GM03348 (cell line): ENCODE measurements around the gene VSTM2B.

ENCODE experiments used
- DNase-seq: peaks from one replicate; pipeline ENCODE4 v3.0.0; 2012; ENCODE audit warnings: low spot score

Gene VSTM2B

DNA sequence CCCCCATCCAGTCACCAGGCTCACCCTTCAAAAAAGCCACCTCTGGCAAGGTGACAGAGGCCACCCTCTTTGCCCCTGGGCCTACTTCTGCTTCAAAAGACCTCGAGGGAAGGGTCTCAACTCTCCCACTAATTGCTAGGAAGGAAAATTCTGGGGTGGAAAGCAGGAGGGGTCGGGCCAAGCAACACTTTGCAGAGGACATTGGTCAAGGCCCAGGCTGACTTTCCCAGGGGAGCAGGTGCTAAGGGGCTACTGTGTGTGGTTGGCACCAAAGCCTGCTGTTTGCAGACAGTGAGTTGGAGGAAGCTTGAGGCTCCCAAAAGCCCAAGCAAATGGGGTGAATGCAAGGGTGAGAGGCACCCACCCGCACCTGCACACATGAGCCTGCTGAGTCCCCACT lies 28.6 kb upstream of the VSTM2B start:
- DNase-seq = no peak

DNA sequence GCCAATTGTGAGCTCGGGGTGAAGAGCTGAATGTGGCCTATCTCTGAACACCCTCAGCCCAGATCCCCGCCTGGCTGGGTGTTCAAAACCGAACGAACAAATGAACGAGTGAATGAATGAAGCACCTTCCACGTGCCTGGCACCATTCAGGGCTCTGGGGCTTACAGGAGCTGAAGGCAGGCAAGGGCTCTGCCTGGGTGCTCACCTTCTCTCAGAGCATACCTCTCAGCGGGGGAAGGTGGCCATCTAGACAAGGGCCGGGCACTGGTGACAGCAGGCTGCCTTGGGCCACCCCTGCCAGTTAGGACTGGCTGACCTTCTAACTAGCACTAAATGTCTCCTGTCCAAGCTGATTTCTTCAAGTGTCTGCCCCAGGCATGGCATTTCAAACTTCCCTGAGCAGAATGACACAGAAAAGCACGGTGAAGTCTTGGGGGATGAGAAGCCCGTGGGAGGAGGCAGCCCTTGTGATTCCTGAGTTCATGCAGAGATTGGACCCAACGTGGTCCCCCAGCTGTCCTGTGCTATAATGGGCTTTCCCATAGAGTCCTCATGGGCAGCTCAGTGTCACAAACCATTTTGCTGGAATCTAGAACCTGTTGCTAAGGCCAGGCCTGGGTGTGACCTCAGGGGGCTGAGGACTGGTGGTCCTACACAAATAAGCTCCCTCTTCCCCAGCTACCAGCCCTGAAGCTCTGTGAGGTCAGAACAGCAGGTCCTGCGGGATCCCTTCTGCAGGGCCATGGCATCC lies 27.9 kb upstream of the VSTM2B start:
- DNase-seq = no peak

DNA sequence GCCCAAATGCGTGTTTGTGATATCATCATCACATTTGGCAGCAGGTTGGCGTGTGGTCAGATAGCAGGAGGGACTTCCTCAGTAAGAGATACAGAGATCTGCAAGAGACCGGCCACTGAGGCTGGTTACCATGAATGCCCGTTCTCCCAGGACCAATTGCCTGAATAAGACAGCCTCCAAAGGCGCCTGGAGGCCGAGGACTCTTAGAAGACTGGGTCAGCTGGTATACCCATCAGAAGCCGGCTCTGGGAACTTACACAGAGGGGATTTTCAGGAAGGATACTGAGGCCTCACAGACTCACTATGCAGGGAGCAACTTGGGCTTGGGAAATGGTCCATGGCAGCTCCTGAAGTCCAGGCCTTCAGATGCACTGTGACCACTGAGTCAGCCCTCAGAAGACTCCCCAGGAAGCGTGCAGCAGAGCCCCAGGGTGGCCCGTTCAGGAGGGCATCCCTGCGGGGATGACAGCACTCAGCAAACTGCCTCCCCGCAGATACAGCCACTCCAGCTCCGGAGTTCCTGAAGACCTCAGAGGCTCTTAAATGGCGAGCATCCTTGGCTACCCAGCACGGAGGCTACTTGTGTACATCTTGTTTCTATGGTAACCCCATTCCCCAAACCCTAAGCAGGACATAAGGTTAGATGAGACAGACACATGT lies 26.4 kb upstream of the VSTM2B start:
- DNase-seq = no peak

DNA sequence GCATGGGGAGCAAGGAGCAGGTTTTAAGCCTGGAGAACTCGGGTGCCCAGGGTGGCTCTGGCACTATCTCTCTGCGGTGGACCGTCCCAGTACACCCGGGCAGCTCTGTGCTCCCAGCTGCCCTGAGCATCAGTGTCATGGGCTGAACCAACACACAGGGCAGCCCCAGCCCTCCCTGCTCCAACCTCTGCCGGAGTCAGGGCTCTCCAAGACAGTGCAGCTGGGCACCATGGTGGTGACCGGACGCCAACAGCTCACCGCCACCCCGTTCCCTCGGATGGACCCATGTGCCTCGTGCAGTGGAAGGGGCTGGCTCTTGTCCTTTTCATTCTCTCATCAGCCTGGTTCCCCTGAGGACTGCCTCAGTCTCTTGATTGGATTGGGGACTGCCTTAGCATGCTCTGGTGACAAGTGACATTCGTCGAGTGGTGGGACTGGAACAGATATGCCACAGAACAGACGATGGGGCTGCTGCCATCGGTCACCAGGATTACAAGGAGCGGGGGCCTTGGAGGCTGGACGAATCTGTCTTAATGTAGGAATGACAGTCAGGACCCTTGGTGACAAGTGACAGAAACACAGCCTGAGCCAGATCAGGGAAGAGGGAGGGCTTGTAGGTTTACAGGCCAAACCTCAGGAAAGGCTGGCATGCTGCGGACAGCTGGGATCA lies 25.7 kb upstream of the VSTM2B start:
- DNase-seq = no peak

DNA sequence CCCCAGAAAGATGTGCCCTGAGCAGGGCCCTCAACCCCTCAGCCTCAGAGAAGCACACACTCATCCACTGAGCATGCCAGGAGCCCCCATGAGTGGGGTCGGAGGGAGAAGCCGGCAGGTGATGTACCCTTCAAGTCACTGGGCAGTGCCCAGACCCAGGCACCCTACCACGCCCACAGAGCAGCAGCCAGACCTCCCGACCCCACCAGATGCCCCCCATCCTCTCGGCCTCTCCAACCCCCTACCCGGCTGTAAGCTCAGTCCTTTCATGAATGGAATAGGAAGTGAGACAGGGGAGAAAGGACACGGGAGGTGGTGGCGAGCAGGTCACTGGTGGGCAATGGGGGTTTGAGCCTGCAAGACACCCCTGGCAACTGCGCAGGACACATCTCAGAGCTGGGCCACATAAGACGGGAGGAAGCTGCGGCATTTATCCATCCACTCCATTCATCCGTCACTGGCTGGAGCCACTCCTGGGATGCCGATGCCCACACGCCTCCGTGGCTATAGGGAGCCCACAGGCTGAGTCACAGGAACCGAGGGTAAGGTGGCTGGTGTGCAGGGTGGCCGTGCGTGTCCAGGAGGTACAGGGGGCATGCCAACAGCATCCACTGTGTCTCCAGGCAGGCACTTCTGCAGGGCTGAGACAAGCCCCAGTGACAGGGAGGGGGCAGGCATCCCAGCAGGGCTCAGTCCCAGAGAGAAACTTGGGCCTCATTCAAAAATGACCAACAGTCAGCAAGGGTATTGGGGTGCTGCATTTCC lies 23.8 kb upstream of the VSTM2B start:
- DNase-seq = no peak

DNA sequence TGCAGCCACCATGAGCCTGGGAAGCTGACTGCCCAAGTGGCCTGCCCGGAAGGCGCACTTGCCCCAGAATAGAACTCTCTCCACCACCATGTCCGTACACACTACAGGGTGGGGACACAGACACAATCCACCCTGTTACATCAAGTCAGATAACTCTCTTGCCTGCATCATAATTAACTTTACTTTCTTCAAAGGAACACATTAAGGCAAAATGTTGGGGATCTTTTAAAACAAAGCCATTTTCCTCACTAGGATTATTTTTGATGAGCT lies 23.3 kb upstream of the VSTM2B start:
- DNase-seq = no peak

DNA sequence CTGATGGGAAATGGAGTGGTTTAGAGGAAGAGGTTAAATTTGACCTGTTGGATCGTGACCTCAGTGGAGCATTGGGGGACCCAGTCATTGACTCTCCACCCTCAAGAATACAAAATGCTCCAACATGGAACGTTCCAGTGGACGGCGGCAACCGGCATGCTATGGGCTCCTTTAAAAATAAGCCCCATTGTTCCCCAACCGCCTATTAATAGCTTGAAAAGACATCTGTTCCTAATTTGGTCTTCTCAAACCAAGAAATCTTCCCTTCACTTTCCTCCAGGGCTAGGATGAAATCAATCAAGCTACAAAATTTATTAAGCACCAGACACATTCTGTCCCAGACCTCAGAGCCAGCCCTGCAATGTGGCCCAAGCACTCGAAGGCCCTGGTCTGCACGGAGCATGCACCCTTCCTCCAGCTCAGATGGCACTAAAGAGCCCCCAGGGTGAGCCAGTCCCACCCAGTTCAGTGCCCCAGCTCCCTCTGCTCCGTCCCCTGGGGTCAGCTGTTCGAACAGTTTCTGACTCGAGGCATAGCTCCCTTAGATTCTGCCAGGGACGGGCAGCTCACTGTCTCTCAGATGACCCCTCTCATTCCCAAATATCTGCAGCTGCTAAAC lies 22.5 kb upstream of the VSTM2B start:
- DNase-seq = no peak

DNA sequence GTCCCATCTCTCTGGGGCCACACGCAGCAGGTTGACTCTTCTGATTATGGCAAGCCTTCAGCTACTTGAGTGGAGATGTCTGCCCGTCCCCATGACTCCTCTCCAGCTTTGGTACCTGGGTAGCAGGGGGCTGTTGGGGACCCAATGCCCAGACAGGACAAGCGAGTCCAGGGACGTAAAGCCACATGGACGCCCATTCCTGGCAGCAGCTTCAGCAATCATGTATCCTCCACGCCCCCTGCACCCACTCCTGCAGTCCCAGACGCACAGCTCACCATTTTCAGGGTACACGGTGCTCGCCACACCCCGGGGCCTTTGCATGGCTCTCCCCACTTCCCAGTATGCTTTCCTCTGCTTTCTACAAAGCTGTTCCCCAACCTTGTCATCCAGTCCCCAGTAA lies 22.0 kb upstream of the VSTM2B start:
- no peak for DNase-seq

DNA sequence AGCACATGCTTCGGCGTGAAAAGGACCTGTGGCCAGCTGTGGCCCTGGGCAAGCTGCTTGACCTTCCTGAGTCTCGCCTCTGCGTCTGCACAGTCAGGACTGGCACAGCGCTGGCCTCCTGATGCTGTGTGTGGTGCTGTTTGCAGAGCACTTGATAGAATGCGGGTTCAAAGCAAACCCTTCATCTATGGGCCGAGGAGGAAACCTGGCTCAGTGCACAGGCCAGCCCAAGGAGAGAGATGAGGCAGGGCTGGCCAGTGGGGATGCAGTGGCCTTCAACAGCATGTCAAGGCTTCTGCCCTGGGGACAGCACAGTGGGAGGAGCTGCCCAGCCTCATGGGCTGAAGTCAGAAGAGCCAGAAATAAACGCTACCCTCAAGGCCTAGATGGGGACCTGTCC lies 21.3 kb upstream of the VSTM2B start:
- no peak for DNase-seq

DNA sequence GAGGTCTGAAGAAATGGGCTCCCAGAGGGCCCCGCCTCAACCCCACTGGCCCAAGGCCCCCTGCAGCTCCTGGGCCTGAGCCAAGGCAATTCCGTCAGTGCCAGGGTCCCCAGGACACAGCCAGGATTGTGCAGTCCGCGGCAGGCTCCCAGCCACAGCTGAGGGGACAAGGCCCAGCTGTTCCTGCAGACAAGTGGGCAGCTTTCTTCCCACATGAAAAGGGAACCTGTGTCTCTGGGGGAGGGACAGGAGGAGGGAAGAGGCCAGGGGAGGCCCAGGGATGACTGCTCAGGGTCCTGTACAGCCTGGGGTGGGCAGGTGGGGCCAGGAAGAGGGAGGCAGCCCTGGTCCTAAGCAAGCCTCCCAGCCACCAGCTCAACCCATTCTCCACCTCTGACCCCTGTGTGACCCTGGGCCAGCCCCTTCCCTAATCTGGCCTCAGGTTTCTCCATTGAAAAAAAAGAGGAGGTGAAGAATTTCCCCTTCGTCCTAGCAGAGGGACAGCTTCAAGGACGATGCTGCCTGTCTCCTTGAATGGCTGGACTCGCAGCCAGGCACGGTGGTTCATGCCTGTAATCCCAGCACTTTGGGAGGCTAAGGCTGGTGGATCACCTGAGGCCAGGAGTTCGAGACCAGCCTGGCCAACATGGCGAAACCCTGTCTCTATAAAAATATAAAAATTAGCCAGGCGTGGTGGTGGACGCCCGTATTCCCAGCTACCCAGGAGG lies 20.5 kb upstream of the VSTM2B start:
- no peak for DNase-seq

DNA sequence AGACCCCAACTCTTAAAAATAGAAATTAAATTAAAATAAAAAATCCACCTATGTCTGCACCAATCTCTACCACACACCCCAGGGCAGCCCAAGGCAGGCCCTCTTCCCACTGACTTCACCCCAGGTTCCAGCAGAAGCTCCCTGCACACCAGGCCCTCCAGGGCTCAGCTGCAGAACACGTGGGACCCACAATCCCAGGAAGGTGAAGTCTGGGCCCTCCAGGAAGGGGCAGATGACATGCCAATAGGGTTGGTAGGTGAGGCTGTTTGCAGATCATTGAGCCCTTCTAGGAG lies 19.2 kb upstream of the VSTM2B start:
- DNase-seq = no peak

DNA sequence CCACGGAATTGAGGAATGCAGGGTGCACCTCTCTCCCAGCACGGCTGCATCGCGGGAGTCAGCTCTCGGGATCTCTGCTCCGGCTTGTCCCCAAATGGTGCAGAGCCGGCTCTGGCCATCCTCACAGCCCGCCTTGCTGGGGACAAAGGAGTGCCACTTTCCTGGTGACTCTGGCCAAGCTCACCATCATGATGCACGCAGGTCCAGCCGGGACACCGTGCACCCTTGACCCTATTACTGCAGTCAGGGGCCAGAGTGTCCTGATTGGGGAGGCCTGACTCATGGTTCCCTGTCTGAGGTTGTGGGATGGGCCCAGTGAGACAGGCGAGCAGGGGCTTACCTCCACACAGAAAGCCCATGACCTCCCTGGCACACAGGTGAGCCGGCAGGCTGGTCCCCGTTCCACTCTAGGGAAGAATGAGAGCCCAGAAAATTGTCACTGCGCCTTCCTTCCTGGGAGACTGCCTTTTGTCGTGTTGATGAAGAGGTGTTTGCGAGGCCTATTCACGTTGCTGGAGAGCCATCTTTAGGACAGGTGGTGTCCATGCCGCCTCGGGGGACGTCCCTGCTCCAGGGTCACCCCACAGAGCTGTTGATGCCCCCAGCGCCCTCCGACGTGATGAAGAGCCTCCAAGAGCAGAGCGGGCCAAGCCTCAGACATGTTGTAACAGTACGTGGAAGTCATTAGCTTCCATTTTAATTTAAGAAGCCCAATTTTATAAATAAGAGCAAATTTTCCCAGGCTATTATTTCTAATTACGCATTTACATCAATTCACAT lies 18.5 kb upstream of the VSTM2B start:
- no peak for DNase-seq

DNA sequence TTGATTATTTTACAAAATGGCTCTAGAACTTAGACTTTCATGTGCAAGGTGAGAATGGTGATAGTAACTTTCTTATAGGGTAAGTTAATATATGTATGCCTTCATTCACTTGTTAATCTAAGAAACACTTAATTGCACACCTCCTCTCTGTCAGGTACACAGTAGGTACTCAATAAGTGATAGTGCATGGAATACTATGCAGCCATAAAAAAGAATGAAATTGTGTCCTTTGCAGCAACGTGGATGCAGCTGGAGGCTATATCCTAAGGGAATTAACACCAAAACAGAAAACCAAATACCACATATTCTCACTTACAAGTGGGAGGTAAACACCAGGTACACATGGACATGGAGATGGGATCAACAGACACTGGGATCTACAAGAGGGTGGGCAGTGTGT lies 17.6 kb upstream of the VSTM2B start:
- no peak for DNase-seq

DNA sequence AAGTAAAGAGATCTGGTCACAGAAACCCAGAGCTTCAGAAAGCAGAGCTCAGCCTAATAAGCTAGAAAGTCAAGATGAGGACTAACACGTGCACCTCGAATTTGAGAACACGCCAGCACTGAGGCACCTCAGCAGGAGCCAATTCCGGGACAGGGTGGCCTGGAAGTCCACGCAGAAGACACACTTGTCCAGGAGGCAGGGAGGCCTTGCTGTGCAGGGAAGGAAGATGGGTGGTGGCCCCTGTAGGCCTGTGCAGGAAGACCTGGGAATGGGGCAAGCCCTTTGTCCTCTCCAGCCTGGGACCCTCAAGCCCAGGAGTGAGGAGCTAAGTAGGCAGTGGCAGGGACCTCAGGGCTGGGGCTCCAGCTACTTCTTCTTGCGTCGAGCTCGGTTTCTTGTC lies 16.3 kb upstream of the VSTM2B start:
- DNase-seq = no peak

DNA sequence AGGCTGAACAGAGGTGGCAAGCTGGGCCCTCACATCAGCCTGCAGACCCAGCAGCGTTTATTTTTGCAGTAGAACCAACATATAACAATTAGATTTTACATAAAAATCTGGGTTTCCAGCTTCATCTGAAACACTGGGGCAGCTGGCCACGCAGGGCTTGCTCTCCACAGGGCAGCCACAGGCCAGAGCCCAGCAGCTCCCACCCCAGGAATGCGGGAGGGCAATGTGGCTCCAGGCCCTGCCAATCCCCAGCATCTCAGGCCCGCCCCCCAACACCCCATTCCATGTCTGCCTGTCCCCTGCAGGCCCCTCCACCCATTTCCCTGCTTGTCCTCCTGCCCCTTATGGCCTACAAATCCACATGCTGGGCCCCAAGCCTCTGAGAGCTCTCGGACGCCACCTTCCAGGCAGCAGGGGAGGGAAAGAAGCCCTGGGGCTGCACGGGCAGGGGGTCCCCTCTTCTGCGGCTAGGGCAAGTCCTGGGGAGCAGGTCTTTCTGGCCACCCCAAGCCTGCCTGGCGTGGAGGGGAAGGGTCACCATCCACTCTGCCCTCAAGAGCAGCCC lies 15.0 kb upstream of the VSTM2B start:
- DNase-seq = no peak

DNA sequence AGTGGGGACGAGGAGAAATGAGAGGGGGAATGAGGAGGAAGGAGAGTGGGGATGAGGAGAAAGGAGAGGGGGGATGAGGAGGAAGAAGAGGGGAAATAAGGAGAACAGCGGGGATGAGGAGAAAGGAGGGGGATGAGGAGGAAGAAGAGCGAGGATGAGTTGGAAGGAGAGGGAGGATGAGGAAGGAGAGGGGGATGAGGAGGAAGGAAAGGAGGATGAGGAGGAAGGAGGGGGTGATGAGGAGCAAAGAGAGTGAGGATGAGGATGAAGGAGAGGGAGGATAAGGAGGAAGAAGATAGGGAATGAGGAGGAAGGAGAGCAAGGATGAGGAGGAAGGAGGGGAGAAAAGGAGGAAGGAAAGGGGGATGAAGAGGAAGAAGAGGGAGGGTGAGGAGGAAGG lies 14.0 kb upstream of the VSTM2B start:
- no peak for DNase-seq

DNA sequence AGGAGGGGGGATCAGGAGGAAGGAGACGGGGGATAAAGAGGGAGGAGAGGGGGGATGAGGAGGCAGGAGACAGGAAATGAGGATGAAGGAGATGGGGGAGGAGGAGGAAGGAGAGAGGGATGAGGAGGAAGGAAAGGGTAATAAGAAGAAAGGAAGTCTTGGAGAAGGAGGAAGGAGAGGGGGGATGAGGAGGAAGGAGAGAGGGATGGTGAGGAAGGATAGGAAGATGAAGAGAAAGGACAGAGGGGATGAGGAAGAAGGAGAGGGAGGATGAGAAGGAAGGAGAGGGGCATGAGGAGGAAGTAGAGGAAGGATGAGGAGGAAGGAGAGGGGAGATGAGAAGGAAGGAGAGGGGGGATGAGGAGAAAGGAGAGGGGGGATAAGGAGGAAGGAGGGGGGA lies 13.0 kb upstream of the VSTM2B start:
- DNase-seq = no peak

DNA sequence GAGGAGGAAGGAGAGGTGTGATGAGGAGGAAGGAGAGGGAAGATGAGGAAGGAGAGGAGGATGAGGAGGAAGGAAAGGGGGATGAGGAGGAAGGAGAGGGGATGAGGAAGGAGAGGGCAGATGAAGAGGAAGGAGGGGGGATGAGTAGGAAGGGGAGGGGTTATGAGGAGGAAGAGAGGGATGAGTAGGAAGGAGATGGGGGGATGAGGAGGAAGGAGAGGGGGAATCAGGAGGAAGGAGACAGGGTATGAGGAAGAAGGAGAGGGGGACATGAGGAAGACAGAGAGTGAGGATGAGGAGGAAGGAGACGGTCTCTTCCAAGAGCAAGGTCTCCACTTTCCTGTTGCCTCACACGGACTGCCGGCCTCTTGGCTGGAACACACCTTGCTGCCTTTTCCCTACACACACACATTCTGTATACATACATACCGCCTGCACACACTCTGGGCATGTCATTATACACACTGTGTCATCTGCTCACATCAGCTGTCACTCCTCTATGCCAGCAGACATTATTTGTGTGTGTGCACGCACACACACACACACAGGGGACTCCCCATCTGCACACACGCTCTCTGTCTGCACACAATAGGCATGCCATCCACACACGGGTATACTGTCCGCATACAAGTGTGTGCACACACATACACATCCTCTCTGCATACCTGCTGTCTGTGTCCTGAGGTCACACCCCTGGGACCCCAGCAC lies 11.1 kb upstream of the VSTM2B start:
- DNase-seq = no peak

DNA sequence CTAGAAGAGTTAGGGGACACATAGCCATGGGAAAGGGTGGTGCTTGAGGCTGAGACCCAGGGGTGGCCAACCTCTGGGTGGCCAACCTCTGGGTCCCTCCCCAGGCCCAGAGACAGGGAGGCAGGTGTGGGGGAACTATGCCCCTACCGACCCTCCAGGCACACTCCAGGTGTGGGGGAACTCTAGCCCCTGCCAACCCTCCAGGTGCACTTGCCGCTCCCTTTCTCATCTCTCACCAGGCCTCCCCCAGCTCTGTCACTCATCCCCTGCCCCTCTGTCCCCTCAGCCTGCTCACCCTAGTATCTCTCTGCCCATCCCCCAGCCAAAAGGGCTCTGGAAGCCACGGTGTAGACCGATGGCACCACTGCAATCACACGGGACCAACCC lies 10.6 kb upstream of the VSTM2B start:
- no peak for DNase-seq

DNA sequence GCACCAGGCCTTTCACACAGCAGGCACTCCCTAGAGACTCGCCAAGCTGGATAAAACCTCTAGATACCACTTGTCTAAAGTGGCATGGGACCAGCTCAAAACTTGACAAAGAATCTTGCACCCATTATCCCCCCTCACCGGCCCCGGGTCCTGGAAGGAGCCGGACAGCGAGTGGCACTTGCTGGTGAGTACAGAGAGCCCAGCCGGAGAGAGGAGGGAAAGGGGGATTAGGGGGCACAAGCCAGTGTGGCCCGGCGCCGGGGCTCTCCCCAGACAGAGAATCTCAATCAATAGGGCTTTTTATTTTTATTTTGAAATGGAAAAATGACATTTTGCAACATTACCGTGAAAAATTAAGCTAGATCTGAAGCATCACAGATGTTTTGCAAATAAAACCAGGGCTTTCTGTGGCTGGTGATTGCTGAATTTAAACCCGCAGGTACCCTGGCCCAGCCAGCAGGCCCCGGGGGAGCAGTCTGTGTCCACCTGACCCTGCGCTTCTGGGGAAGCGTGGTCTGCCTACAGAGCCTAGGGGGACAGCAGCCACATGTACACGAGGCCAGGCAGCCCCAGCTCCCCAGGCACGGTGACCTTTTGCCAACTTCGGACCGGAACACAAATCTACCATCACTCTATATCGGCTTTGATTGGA lies 10.0 kb upstream of the VSTM2B start:
- DNase-seq = no peak
